Body of pancreas (tissue), 4 donors: ENCODE data around the gene LRPPRC.

Source experiments
- POLR2A ChIP-seq, 3 donors: fragments of 450-650 bp; IDR thresholded peaks; one replicate each; pipeline ENCODE4 v1.6.1; 2016; ENCODE audit warnings: antibody characterized with exemption in 3 of 3, mild to moderate bottlenecking in 2 of 3
- TF ChIP-seq, protein P1 (sequence below), 7 experiments: fragments of 450-650 bp in 4 of 7; fragments of 200-600 bp in 3 of 7; sonication (generic) in 3 of 7; IDR thresholded peaks; one replicate each; pipeline ENCODE4 v1.5.1; 2016 to 2019; ENCODE audit warnings: antibody characterized with exemption in 7 of 7

DNA sequence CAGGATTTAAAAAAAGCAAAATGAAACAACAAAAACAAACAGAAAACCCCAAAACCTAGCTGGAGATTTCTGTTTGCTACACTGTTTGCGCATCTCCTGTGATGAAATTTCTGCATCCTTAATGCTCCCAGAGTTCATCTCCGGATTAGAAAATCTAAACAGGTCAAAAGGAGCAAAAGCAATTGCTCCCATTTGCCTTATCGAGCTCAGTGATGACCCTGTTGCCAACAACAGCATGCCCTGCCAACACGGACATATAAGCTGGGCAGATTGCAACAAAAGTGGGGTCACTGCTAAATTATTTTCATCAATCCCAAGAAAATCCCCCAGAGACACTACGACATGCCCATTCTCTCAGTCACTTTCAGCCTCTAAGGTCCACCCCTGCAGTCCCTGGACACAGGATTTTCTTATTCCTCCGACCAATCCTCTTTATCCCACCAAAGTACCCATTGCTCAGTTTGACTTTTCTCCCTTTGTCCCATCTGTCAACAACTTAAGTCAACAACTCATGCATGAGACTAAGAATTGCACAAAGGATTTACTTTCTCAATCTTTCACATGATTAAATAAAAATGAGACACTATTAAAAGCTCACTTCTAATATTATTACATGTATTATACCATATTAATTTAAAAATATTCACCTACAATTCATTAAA, 89.2 kb downstream of the LRPPRC start:
- TF ChIP-seq POLR2A (IDR thresholded peaks at IDR 0.05), result no peak
- TF ChIP-seq, protein P1, sequence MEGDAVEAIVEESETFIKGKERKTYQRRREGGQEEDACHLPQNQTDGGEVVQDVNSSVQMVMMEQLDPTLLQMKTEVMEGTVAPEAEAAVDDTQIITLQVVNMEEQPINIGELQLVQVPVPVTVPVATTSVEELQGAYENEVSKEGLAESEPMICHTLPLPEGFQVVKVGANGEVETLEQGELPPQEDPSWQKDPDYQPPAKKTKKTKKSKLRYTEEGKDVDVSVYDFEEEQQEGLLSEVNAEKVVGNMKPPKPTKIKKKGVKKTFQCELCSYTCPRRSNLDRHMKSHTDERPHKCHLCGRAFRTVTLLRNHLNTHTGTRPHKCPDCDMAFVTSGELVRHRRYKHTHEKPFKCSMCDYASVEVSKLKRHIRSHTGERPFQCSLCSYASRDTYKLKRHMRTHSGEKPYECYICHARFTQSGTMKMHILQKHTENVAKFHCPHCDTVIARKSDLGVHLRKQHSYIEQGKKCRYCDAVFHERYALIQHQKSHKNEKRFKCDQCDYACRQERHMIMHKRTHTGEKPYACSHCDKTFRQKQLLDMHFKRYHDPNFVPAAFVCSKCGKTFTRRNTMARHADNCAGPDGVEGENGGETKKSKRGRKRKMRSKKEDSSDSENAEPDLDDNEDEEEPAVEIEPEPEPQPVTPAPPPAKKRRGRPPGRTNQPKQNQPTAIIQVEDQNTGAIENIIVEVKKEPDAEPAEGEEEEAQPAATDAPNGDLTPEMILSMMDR (IDR thresholded peaks at IDR 0.05), result no peak
